ENCODE measurements around the gene PRELP.

The PRELP gene

DNA sequence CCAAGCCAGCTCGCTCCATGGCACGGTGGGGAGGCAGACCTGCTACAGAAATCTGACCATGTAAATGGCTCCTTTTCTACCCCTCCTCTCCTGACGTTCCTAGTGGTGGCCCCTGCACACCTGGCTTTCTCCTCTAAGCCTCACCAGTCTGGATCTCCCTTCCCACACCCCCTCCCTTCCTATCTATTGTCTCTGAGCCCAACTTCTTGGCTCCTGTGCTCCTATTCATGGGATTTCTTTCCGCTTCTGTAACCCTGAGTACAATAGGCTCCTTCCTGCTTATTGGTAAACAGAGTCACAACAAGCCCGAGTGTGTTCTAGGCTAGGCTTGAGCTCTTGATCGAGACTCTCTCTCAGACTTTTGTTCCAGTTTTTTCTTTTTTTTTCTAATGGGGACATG lies 35.9 kb downstream of the PRELP start:
- no peak for TF ChIP-seq FOXP2 (optimal IDR thresholded peaks at IDR 0.05; ENCODE audit: borderline replicate concordance, extremely low read depth, extremely low read length, insufficient read depth)
- no peak for TF ChIP-seq TAF1 (IDR thresholded peaks at IDR 0.05; ENCODE audit: borderline replicate concordance, insufficient read depth, low read length)
- TF ChIP-seq POLR2AphosphoS5 (IDR thresholded peaks at IDR 0.05; ENCODE audit: low read depth, low read length) = no peak
- TF ChIP-seq, protein P1, sequence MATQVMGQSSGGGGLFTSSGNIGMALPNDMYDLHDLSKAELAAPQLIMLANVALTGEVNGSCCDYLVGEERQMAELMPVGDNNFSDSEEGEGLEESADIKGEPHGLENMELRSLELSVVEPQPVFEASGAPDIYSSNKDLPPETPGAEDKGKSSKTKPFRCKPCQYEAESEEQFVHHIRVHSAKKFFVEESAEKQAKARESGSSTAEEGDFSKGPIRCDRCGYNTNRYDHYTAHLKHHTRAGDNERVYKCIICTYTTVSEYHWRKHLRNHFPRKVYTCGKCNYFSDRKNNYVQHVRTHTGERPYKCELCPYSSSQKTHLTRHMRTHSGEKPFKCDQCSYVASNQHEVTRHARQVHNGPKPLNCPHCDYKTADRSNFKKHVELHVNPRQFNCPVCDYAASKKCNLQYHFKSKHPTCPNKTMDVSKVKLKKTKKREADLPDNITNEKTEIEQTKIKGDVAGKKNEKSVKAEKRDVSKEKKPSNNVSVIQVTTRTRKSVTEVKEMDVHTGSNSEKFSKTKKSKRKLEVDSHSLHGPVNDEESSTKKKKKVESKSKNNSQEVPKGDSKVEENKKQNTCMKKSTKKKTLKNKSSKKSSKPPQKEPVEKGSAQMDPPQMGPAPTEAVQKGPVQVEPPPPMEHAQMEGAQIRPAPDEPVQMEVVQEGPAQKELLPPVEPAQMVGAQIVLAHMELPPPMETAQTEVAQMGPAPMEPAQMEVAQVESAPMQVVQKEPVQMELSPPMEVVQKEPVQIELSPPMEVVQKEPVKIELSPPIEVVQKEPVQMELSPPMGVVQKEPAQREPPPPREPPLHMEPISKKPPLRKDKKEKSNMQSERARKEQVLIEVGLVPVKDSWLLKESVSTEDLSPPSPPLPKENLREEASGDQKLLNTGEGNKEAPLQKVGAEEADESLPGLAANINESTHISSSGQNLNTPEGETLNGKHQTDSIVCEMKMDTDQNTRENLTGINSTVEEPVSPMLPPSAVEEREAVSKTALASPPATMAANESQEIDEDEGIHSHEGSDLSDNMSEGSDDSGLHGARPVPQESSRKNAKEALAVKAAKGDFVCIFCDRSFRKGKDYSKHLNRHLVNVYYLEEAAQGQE (IDR thresholded peaks at IDR 0.05; ENCODE audit: insufficient read depth in 1 of 2, low read depth in 2 of 2, low read length in 2 of 2) = no peak
- no peak for TF ChIP-seq SIN3A (IDR thresholded peaks at IDR 0.05; ENCODE audit: borderline replicate concordance, insufficient read depth, low read length)

DNA sequence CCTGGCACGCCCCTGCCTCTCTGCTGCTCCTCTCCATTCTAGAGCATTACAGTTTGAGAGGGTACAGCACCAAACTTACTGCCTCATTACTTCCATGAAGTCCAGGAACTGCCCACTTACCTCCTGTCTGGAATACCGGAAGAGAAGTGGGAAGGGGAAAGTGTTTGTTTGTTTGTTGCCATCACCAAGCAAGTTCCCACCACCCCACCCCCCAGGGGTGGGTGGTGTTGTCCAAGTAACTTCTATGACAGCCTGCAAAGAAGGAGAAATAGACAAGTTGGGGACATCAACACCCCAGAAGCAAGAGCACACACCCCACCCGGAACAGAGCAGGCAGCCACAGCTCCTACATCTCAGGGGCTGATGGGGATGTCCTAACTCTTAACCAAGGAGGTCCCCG lies 36.3 kb downstream of the PRELP start:
- TF ChIP-seq FOXP2 (optimal IDR thresholded peaks at IDR 0.05; ENCODE audit: borderline replicate concordance, extremely low read depth, extremely low read length, insufficient read depth) (no peak), TAF1 (IDR thresholded peaks at IDR 0.05; ENCODE audit: borderline replicate concordance, insufficient read depth, low read length) (no peak), SIN3A (IDR thresholded peaks at IDR 0.05; ENCODE audit: borderline replicate concordance, insufficient read depth, low read length) (no peak), POLR2AphosphoS5 (IDR thresholded peaks at IDR 0.05; ENCODE audit: low read depth, low read length) (no peak)
- TF ChIP-seq, protein P1 (IDR thresholded peaks at IDR 0.05; ENCODE audit: insufficient read depth in 1 of 2, low read depth in 2 of 2, low read length in 2 of 2) = no peak

DNA sequence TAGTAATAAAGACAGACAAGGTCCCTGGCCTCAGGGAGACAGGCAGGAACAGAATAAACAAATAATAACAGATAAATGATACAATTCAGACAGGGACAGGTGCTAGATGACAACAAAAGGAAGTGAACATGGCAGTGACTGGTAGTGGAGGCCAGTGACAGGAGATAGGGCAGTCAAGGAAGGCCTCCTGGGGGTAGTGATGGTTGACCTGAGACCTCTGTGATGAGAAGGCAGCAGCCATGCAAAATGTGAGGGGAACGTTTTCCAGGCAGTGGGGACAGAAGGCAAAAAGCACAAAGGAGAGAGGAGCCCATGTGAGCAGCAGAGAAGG lies 36.9 kb downstream of the PRELP start:
- TF ChIP-seq POLR2AphosphoS5 (IDR thresholded peaks at IDR 0.05; ENCODE audit: low read depth, low read length) = no peak
- TF ChIP-seq, protein P1 (IDR thresholded peaks at IDR 0.05; ENCODE audit: insufficient read depth in 1 of 2, low read depth in 2 of 2, low read length in 2 of 2) = no peak
- no peak for TF ChIP-seq TAF1 (IDR thresholded peaks at IDR 0.05; ENCODE audit: borderline replicate concordance, insufficient read depth, low read length)
- TF ChIP-seq FOXP2 (optimal IDR thresholded peaks at IDR 0.05; ENCODE audit: borderline replicate concordance, extremely low read depth, extremely low read length, insufficient read depth) = no peak
- no peak for TF ChIP-seq SIN3A (IDR thresholded peaks at IDR 0.05; ENCODE audit: borderline replicate concordance, insufficient read depth, low read length)

DNA sequence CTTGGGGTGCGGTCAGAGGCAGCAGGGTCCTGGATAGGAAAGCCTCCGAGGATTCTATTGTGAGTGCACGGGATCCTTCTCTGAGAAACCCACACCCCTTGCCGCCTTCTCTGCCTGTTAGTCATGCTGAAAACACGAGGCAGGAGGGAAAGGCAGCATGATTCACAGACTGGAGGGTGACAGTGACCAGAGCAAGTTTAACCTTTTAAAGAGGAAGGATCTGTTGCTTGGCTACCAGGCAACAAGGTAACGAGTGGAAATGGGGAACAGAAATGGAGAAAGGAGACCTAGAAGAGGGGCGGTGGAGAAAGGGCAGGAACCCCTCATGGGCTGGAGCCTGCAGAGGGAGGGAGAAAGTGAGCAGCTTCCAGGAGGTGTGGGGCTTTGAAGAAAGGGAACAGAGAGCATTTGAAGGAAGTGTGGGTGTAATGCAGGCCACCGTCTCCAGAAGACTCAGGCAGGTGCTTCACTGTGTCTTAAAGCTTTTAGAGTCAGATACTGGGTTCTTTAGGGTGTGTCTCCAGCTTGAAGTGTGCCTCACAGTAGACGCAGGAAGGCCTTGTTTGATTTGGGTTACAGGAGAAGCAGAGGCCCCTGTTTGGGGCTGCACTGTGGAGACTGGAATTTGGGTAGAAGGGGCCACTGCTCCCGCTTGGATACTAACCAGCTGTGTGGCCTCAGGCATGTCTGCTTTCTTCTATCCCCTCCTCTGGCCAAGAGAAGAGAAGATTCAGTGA lies 37.4 kb downstream of the PRELP start:
- TF ChIP-seq SIN3A (IDR thresholded peaks at IDR 0.05; ENCODE audit: borderline replicate concordance, insufficient read depth, low read length) (no peak), POLR2AphosphoS5 (IDR thresholded peaks at IDR 0.05; ENCODE audit: low read depth, low read length) (no peak), FOXP2 (optimal IDR thresholded peaks at IDR 0.05; ENCODE audit: borderline replicate concordance, extremely low read depth, extremely low read length, insufficient read depth) (no peak), TAF1 (IDR thresholded peaks at IDR 0.05; ENCODE audit: borderline replicate concordance, insufficient read depth, low read length) (no peak)
- TF ChIP-seq, protein P1 (IDR thresholded peaks at IDR 0.05; ENCODE audit: insufficient read depth in 1 of 2, low read depth in 2 of 2, low read length in 2 of 2) = no peak
